Posterior cingulate gyrus (tissue), 11 donors: ENCODE data around the gene PRMT3.

ENCODE experiments used
- DNase-seq, 10 donors: peaks; one replicate each; pipeline versions ENCODE4 v3.0.0 to v3.0.0-alpha.2; 2020 to 2021; ENCODE audit warnings: mixed read lengths in 3 of 10
- intact Hi-C: fragments of 100-400 bp; cut with DNase I; formaldehyde crosslinking; loops from one replicate; pipeline ENCODE4 v1.15.1; 2023

Gene PRMT3

GRCh38 chr11:20373147-20373546 is 14.4 kb upstream of the PRMT3 start:
- no peak for DNase-seq
- intact Hi-C loops: no loop called here

- DNase-seq: no peak
- intact Hi-C loops: no loop called here
These were observed 13.8 kb upstream of the PRMT3 start for GRCh38 chr11:20373568-20374209.

GRCh38 chr11:20374741-20375300 is 12.7 kb upstream of the PRMT3 start:
- intact Hi-C loops: no loop called here
- no peak for DNase-seq

GRCh38 chr11:20376162-20376730 is 11.3 kb upstream of the PRMT3 start:
- intact Hi-C loops: no loop called here
- DNase-seq: no peak

GRCh38 chr11:20385996-20386395 is 1.5 kb upstream of the PRMT3 start:
- DNase-seq: peak in 1 of 10 donors; percentile 52
- intact Hi-C loops: loop anchor here (5.0 kb wide), 1 partner anchor 56 kb away; no protein-coding TSS in a partner anchor

GRCh38 chr11:20388096-20389055 is 860 bp downstream of the PRMT3 start:
- intact Hi-C loops: loop anchor here (5.0 kb wide), 1 partner anchor 54 kb away; no protein-coding TSS in a partner anchor

GRCh38 chr11:20397281-20397680 is 9.8 kb downstream of the PRMT3 start:
- intact Hi-C loops: no loop called here

More at GRCh38 chr11:20388096-20389055, 860 bp downstream of the PRMT3 start:
- DNase-seq: no peak

GRCh38 chr11:20399498-20399897 is 12.0 kb downstream of the PRMT3 start:
- intact Hi-C loops: no loop called here
- no peak for DNase-seq

More at GRCh38 chr11:20397281-20397680, 9.8 kb downstream of the PRMT3 start:
- no peak for DNase-seq

- no peak for DNase-seq
- intact Hi-C loops: no loop called here
These were observed 15.5 kb downstream of the PRMT3 start for GRCh38 chr11:20403059-20403458.

- no peak for DNase-seq
- intact Hi-C loops: no loop called here
These were observed 19.0 kb downstream of the PRMT3 start for GRCh38 chr11:20406484-20406883.

- no peak for DNase-seq
These were observed 19.8 kb downstream of the PRMT3 start for GRCh38 chr11:20407344-20407743.

GRCh38 chr11:20415432-20415831 is 27.9 kb downstream of the PRMT3 start:
- DNase-seq: no peak
- intact Hi-C loops: no loop called here

More at GRCh38 chr11:20407344-20407743, 19.8 kb downstream of the PRMT3 start:
- intact Hi-C loops: no loop called here

- intact Hi-C loops: no loop called here
- DNase-seq: no peak
These were observed 30.3 kb downstream of the PRMT3 start for GRCh38 chr11:20417771-20418170.

- no peak for DNase-seq
- intact Hi-C loops: no loop called here
These were observed 34.4 kb downstream of the PRMT3 start for GRCh38 chr11:20421946-20422345.

GRCh38 chr11:20429216-20429615 is 41.7 kb downstream of the PRMT3 start:
- DNase-seq: peak in 1 of 10 donors; percentile 45
- intact Hi-C loops: no loop called here

GRCh38 chr11:20438637-20439036 is 51.1 kb downstream of the PRMT3 start:
- DNase-seq: no peak
- intact Hi-C loops: no loop called here

GRCh38 chr11:20443596-20443995 is 56.1 kb downstream of the PRMT3 start:
- DNase-seq: no peak
- intact Hi-C loops: loop anchor here (5.0 kb wide), 1 partner anchor 56 kb away; the partner anchor contains the start of gene PRMT3

GRCh38 chr11:20444535-20444934 is 57.0 kb downstream of the PRMT3 start:
- no peak for DNase-seq
- intact Hi-C loops: loop anchor here (5.0 kb wide), 1 partner anchor 57 kb away; the partner anchor contains the start of gene PRMT3

- intact Hi-C loops: no loop called here
- no peak for DNase-seq
These were observed 61.3 kb downstream of the PRMT3 start for GRCh38 chr11:20448834-20449233.

GRCh38 chr11:20450829-20451228 is 63.3 kb downstream of the PRMT3 start:
- DNase-seq: no peak
- intact Hi-C loops: no loop called here

- DNase-seq: no peak
- intact Hi-C loops: no loop called here
These were observed 64.1 kb downstream of the PRMT3 start for GRCh38 chr11:20451568-20451967.
